HCT116 (cell line): Measurements from ENCODE around the gene CLEC16A. TPM values are rescaled to one million over a fixed set of nuclear protein-coding genes. Genes with fewer than 3 reads are reported as not detected.

Experiments
- ATAC-seq: fragments of 200-7000 bp; cut with Tn5 transposase; 2 replicates; pipeline ENCODE4 v1.9.1; 2020; ENCODE audit warnings: mild to moderate bottlenecking, moderate library complexity
- BruUV-seq: library from RNA; stranded (reverse); fragments of 400-500 nt; replicated peaks from 2 replicates; lab custom pipeline; 2021; lab: Mats Ljungman, UMichigan
- CTCF ChIA-PET: fragments of 300-600 bp; sonication (Branson Sonifier 250); formaldehyde crosslinking; loops from one replicate; lab custom pipeline; 2021; ENCODE audit warnings: antibody characterized with exemption; lab: Charles Lee
- POLR2A ChIA-PET: fragments of 300-600, 350-600 bp; sonication (Branson Sonifier 250); formaldehyde crosslinking; loops from one replicate; lab custom pipeline; 2021; ENCODE audit warnings: antibody characterized with exemption; lab: Charles Lee
- RAD21 ChIA-PET, 2 experiments: fragments of 300-600 bp; sonication (Branson Sonifier 250); formaldehyde crosslinking; loops; one replicate each; lab custom pipeline; 2023; ENCODE audit warnings: low total read pairs in 2 of 2; ENCODE audit not compliant: uncharacterized antibody in 2 of 2, unreplicated experiment in 2 of 2, low non-redundant PET in 1 of 2; lab: Charles Lee
- DNase-seq: peaks from one replicate; pipeline ENCODE4 v3.0.0-alpha.2; 2010; ENCODE audit warnings: low read depth, low spot score
- H2AFZ ChIP-seq: fragments of 200-600 bp; shearing (Covaris generic), sonication (generic); 2 replicates; pipeline ENCODE4 v1.6.1; 2017; ENCODE audit warnings: low read depth, mixed run types, mixed read lengths, antibody characterized with exemption, low read length; ENCODE audit not compliant: poor library complexity, severe bottlenecking
- H3K27ac ChIP-seq: 2 replicates; pipeline ENCODE4 v1.5.1; 2012; ENCODE audit warnings: low read depth, low read length
- H3K27me3 ChIP-seq: fragments of 200-600 bp; sonication (generic); 2 replicates; pipeline ENCODE4 v1.6.1; 2016; ENCODE audit warnings: mixed run types, low read length, mixed read lengths; ENCODE audit not compliant: insufficient read depth
- H3K36me3 ChIP-seq, 2 experiments: fragments of 200-500 bp in 1 of 2; fragments of 200-600 bp in 1 of 2; sonication (Bioruptor generic) in 1 of 2; sonication (generic) in 1 of 2; 2 replicates each; pipeline versions ENCODE4 v1.5.1 to v1.6.1; 2014 to 2016; ENCODE audit warnings: low read length in 2 of 2, inconsistent platforms in 1 of 2, mixed read lengths in 1 of 2, mixed run types in 1 of 2; ENCODE audit not compliant: insufficient read depth in 2 of 2, control insufficient read depth in 1 of 2
- H3K4me1 ChIP-seq, 2 experiments: fragments of 200-600 bp in 1 of 2; sonication (generic) in 1 of 2; 2 replicates each; pipeline versions ENCODE4 v1.5.1 to v1.6.1; 2012 to 2017; ENCODE audit warnings: low read length in 2 of 2, inconsistent platforms in 1 of 2, mild to moderate bottlenecking in 1 of 2, mixed read lengths in 1 of 2, mixed run types in 1 of 2, moderate library complexity in 1 of 2; ENCODE audit not compliant: insufficient read depth in 2 of 2, control insufficient read depth in 1 of 2
- H3K4me2 ChIP-seq: fragments of 200-600 bp; sonication (generic); 2 replicates; pipeline ENCODE4 v1.6.1; 2017; ENCODE audit warnings: mixed run types, low read length, mixed read lengths
- H3K4me3 ChIP-seq, 2 experiments: fragments of 200-600 bp in 1 of 2; sonication (generic) in 1 of 2; replicated peaks in 1 of 2; 2 replicates each; pipeline ENCODE4 v1.5.1; 2011 to 2016; ENCODE audit warnings: low read length in 2 of 2, control low read depth in 1 of 2, low read depth in 1 of 2, mild to moderate bottlenecking in 1 of 2, mixed read lengths in 1 of 2, mixed run types in 1 of 2
- H3K79me2 ChIP-seq: fragments of 200-600 bp; sonication (generic); 2 replicates; pipeline ENCODE4 v1.6.1; 2017; ENCODE audit warnings: mild to moderate bottlenecking, mixed run types, low read length, moderate library complexity, mixed read lengths; ENCODE audit not compliant: insufficient read depth
- H3K9ac ChIP-seq: fragments of 200-600 bp; sonication (generic); 2 replicates; pipeline ENCODE4 v1.6.1; 2016; ENCODE audit warnings: low read length, mixed read lengths
- H3K9me2 ChIP-seq: fragments of 200-600 bp; sonication (generic), shearing (Covaris generic); 2 replicates; pipeline ENCODE4 v1.6.1; 2017; ENCODE audit warnings: mixed run types, mild to moderate bottlenecking, moderate library complexity; ENCODE audit not compliant: insufficient read depth
- H3K9me3 ChIP-seq, 2 experiments: fragments of 200-500 bp in 1 of 2; fragments of 200-600 bp in 1 of 2; sonication (Bioruptor generic) in 1 of 2; sonication (generic) in 1 of 2; 2 replicates each; pipeline ENCODE4 v1.6.1; 2014 to 2017; ENCODE audit warnings: low read length in 2 of 2, mixed read lengths in 2 of 2, inconsistent platforms in 1 of 2, low read depth in 1 of 2, mild to moderate bottlenecking in 1 of 2, mixed run types in 1 of 2, moderate library complexity in 1 of 2; ENCODE audit not compliant: control insufficient read depth in 1 of 2, insufficient read depth in 1 of 2
- H4K20me1 ChIP-seq: fragments of 200-600 bp; sonication (generic), shearing (Covaris generic); 2 replicates; pipeline ENCODE4 v1.6.1; 2017; ENCODE audit warnings: mixed run types, mild to moderate bottlenecking, moderate library complexity; ENCODE audit not compliant: insufficient read depth
- CBX3 ChIP-seq: IDR thresholded peaks from 2 replicates; pipeline ENCODE4 v1.6.1; 2012; ENCODE audit warnings: low read depth
- EGR1 ChIP-seq: IDR thresholded peaks from 2 replicates; pipeline ENCODE4 v1.6.1; 2012; ENCODE audit warnings: low read depth
- POLR2A ChIP-seq: IDR thresholded peaks from 2 replicates; pipeline ENCODE4 v1.7.0; 2011; ENCODE audit warnings: borderline replicate concordance; ENCODE audit not compliant: insufficient read depth, insufficient read length; ENCODE audit errors: extremely low read depth
- SIN3A ChIP-seq: IDR thresholded peaks from 2 replicates; pipeline ENCODE4 v1.6.1; 2012; ENCODE audit warnings: low read depth
- SP1 ChIP-seq: IDR thresholded peaks from 2 replicates; pipeline ENCODE4 v1.6.1; 2012; ENCODE audit warnings: low read depth
- SRF ChIP-seq: IDR thresholded peaks from 2 replicates; pipeline ENCODE4 v1.6.1; 2012; ENCODE audit warnings: low read depth
- TCF7L2 ChIP-seq: IDR thresholded peaks from 2 replicates; pipeline ENCODE4 v1.7.0; 2011; ENCODE audit warnings: borderline replicate concordance, inconsistent platforms; ENCODE audit not compliant: insufficient read depth, insufficient read length; ENCODE audit errors: extremely low read depth
- YY1 ChIP-seq: IDR thresholded peaks from 2 replicates; pipeline ENCODE4 v1.6.1; 2011; ENCODE audit warnings: low read length, low read depth, moderate library complexity, mild to moderate bottlenecking; ENCODE audit not compliant: insufficient replicate concordance; ENCODE audit errors: extremely low read depth
- ZBTB33 ChIP-seq: IDR thresholded peaks from 2 replicates; pipeline ENCODE4 v1.6.1; 2011; ENCODE audit warnings: mild to moderate bottlenecking, low read length, moderate library complexity; ENCODE audit not compliant: insufficient replicate concordance; ENCODE audit errors: extremely low read depth
- intact Hi-C: fragments of 100-400 bp; cut with micrococcal nuclease; formaldehyde crosslinking; loops from 2 replicates; pipeline ENCODE4 v1.10.0; 2022
- total RNA-seq: library from RNA; stranded (reverse); gene quantifications from one replicate; pipeline ENCODE4 v1.2.1, GENCODE V29; 2021; ENCODE audit not compliant: unreplicated experiment

CLEC16A gene
- total RNA-seq, 1 experiment from 2014 or later = 18.0 TPM

DNA sequence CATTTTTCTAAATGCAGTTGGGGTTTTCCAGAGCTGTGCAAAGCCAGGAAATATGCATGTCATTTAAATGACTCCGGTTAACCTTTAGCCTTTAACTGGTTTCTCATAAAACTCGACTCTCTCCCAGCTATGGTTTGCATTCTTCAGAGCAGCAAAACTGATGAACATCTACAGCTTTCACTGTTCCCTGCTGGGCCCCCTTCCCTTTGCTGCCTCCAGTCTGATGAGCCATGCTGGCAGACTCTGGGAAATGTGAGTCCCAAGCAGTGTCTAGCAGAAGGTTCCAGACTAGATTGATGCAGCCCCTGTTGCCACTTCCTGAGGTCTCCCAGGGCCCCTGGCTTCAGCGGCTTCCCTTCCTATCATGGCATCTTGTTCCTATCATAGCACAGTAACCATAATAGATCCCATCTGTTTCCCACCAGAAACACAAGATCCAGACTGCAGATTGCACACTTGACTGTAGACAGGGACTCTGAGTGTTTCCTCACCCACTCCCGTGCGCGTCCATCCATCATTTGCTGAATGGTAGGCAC lies 135.4 kb downstream of the CLEC16A start:
- POLR2A ChIA-PET = no interaction called here
- H3K27ac ChIP-seq = no peak overlapping the region
- TF ChIP-seq YY1 (no peak), EGR1 (no peak)
- TF ChIP-seq, all 23 proteins: peak for 0
- Histone ChIP-seq H3K9me2 (no peaks in the 10 kb centered on the region), H3K27me3 (no peaks in the 10 kb centered on the region), H3K9ac (no peak overlapping the region), H3K4me1 (peaks cover 25 to 49% of the 10 kb centered on the region in 2 experiments), H3K79me2 (no peaks in the 10 kb centered on the region), H4K20me1 (no peaks in the 10 kb centered on the region), H3K9me3 (no peaks in the 10 kb centered on the region), H3K4me2 (no peak overlapping the region), H3K4me3 (no peak overlapping the region), H2AFZ (no peak overlapping the region), H3K36me3 (no peaks in the 10 kb centered on the region)
- RAD21 ChIA-PET = no interaction called here
- no TSS peak for BruUV-seq
- ATAC-seq (no peak), DNase-seq (no peak)
- intact Hi-C loops = no loop called here
- CTCF ChIA-PET = no interaction called here

DNA sequence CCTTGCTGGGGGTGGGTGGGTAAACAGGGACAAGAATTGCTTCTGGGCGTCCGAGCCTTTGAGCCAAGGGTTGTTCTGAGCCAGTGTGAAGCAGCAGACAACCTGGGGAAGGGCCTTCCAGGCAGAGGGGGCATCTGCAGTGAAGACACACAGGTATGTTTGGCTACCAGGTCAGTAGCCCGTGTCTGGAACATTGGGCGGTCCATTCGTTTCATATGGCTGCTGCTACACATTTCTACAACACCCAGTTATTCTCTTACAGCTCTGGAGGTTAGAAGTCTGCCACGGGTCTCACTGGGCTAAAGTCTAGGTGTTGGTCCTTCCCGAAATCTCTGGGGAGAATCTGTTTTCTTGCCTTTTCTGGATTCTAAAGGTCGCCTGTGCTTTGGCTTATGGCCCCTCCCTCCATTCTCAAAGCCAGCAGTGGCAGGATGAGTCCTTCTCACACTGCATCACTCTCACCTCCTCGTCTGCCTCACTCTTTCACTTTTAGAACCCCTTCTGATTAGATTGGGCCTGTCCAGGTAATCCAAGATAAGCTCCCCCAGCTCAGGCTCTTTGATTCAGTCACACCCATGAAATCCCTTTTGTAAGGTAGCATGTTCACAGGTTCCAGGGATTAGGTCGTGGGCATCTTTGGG lies 136.1 kb downstream of the CLEC16A start:
- no peaks in the 10 kb centered on the region for H3K79me2 ChIP-seq
- ChIA-PET RAD21 (no interaction called here), POLR2A (no interaction called here), CTCF (no interaction called here)
- no peaks in the 10 kb centered on the region for H3K9me3 ChIP-seq
- no peaks in the 10 kb centered on the region for H3K9me2 ChIP-seq
- no peaks in the 10 kb centered on the region for H3K36me3 ChIP-seq
- H3K27ac ChIP-seq = no peak overlapping the region
- no peak for DNase-seq
- ATAC-seq = no peak
- no peak overlapping the region for H3K9ac ChIP-seq
- BruUV-seq = no TSS peak
- H4K20me1 ChIP-seq = no peaks in the 10 kb centered on the region
- no peak overlapping the region for H2AFZ ChIP-seq
- H3K4me1 ChIP-seq = peaks cover 32 to 56% of the 10 kb centered on the region in 2 experiments
- intact Hi-C loops = no loop called here
- TF ChIP-seq YY1 (no peak), SRF (no peak), CBX3 (no peak), TCF7L2 (no peak), ZBTB33 (no peak), POLR2A (no peak), SIN3A (no peak), SP1 (no peak)
- no peaks in the 10 kb centered on the region for H3K27me3 ChIP-seq
- no peak overlapping the region for H3K4me2 ChIP-seq
- H3K4me3 ChIP-seq = no peak overlapping the region
